HG03097 (cell line): ENCODE measurements around the gene ARHGEF16.

ENCODE experiments used
- ATAC-seq: cut with Tn5 transposase; IDR thresholded peaks from one replicate; pipeline ENCODE4 v1.9.1; 2021; ENCODE audit not compliant: unreplicated experiment, low FRiP score

Gene ARHGEF16

DNA sequence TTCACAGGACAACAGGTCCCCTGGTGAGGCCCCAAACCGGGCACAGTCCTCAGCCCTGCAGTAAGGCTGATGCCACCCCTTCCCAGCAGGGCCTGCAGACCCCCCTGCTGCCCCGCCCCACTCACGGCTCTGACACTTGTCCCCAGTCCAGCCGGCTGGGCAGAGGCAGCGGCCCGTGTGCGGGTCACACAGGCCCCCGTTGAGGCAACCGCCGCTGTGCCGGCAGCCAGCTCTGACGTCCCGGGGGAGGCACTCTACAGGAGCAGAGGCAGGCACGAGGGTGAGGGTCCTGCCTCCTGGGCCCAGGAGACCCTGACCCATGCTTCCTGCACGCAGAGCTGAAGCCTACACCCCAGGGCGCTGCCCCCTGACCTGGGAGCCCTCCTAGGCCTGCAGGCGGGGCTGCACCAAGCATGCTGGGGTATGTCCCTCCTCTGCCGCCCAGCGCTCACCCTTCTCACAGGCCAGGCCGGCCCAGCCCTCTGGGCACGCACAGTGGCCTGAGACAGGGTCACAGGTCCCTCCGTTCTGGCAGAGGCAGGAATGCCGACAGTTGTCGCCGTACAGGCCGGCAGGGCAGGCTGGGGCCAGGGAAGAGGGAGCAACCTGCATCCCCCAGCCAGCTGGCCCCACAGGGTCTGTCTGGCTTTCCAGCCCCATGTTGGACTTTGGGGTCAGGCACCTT is 43.9 kb downstream of the ARHGEF16 start:
- no peak for ATAC-seq

DNA sequence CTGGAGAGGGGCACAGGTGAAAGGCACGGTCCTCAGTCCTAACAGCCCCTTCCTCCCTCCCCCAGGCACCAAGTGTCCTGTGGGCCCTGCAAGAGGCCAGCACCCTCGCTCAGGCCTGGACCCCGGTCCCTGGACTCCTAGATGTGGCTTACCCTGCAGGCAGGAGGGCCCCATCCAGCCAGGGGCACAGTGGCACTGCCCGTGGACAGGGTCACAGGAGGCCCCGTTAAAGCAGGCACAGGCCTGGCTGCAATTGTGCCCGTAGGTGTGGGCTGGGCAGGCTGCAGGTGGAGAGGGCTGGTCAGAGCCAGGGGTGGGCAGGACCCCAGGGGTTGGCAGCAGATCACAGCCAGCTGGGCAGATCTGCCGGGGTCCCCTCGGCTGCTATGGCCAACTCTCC is 44.5 kb downstream of the ARHGEF16 start:
- no peak for ATAC-seq

DNA sequence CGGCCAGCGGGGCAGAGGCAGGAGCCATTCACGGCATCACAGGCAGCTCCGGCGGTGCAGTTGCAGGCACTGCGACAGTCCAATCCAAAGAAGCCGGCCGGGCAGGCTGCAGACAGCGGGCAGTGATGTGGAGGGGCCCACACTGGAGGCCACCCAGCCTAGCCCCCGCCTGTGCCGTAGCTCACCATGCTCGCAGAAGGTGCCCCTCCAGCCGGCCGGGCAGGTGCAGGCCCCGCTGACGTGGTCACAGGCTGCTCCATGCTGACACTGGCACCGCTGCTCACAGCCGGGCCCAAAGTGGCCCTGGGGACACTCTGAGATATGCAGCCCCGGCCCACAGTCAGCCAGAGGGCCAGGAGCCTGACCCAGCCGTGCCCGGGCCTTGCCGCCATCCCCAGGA is 45.1 kb downstream of the ARHGEF16 start:
- no peak for ATAC-seq

DNA sequence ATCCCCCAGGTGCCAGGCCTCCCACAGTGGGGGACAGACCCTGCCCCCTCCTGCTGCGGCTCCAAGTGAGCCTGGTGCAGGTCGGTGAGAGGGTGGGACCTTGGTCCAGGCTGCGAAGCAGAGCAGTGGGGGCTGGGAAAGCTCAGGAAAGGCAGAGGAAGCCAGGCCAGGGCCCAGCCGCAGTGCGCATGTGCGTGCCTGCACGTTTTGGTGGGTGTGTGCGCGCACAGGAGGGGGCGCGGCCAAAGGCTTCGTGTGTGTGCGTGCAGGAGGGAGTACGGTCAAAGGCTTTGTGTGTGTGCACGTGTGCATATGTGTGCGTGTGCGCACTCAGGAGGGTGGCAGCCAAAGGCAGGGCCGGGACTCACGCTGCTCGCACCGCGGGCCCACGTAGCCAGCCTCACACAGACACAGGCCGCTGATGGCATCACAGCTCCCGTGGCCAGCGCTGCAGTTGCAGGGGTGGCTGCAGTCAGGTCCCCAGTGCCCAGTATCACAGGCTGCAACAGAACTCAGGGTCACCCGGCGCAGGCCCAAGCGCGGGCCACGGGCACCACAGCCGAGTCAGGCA is 45.9 kb downstream of the ARHGEF16 start:
- ATAC-seq = no peak

DNA sequence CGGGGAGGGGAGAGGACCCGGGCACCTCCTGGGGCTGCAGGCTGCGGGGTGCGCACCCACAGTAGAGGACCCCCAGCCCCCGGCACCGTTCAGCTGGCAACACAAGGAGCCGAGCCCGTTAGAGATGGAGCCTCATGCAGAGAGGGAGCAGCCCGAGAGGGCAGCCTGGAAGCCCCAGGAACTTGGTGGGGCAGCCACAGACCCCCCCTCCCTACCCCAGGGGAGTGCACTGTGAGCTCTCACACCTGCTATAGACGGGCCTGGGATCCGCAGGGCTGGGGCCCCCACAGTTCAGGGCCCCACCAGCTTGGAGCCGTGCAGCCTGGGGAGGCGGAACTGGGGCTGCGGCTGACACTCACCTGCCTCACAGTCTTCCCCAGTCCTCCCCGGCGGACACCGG is 47.0 kb downstream of the ARHGEF16 start:
- no peak for ATAC-seq

DNA sequence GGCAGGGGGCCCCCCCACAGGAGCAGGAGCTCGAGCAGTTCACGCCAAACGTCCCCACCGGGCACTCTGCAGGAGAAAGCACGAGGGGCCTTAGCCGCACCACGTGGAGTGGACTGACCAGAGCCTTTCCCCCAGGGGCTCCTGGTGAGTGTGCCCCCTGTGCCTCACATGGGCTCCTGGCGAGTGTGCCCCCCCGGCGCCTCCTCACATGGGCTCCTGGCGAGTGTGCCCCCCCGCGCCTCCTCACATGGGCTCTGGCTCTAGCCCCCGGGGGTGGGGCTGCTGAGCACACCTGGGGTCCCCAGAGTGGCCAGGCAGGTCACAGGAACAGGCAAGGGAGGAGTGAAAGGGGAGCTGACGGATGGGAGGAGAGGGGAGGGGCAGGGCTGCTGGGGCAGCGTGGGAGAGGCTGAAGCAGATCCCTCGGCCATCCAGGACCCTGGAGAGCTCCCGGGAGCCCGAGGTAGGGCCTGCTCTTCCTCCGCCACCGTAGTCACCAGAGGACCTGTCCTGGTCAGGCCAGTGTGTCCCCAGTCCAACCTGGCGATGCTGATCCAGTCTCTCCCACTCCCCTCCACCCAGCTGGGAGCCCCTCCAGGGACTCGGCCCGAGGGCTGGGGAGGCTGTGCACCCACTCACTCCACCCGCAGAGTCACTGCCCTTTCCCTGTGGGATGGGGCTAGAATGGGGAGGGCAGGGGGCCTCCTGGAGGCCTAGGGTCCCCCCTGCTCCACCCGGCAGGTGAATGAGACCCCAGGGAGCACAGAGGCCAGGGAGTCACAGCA is 47.6 kb downstream of the ARHGEF16 start:
- no peak for ATAC-seq

DNA sequence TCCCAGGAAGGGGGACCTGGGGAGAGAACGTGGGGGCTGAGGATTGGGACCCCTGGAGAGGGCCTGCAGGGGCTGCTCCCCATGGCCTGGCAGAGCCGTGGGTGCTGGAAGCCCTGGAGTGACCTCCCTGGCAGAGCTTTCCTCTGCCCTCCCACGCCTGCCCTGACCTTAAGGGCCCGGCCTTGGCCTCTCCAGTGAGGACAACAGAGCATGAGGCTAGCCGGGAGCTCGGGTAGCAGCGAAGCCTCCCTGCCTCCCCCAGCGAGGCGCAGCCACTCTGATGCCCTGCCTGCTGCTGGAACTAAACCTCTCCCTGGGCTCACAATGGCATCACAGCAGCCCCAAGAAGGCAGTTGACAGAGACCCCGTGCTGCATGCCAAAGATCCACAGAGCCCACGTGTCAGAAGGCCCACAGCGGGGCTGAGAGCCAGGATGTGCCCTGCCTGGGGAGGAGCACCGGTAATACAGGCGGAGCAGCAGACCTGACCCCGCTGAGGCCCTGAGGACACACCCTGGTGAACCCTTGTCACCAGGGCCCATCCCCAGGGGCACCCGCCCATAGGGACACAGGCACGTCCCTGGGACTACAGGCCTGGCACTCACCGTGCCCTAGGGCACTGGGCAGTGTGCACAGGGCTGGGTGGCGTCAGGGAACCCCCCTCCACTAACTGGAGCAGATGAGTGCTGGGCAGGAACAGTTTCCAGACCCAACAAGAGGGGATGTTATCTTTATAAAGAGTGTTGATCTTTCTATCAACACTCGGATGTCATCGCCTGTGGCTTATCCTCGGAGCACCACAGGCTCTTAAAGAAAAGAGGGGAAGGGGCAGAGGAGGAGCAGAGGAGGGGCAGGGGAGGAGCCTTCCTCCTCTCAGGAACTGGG is 48.4 kb downstream of the ARHGEF16 start:
- no peak for ATAC-seq

DNA sequence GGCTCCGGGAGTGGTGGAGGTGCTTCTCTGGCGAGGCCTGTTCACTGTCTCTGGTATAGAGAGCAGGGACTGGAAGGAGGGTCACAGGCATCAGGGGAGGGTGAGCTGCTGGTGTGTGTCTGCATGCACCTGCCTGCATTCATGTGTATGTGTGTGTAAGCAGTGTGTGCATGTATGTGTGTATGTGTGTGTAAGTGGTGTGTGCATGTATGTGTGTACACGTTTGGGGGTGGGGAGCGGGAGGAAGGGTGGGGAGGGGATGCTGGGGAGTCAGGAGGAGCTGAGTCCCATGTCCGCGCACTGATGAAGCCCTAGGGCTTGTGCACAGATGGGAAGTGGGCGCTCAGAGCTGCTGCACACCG is 49.0 kb downstream of the ARHGEF16 start:
- no peak for ATAC-seq

DNA sequence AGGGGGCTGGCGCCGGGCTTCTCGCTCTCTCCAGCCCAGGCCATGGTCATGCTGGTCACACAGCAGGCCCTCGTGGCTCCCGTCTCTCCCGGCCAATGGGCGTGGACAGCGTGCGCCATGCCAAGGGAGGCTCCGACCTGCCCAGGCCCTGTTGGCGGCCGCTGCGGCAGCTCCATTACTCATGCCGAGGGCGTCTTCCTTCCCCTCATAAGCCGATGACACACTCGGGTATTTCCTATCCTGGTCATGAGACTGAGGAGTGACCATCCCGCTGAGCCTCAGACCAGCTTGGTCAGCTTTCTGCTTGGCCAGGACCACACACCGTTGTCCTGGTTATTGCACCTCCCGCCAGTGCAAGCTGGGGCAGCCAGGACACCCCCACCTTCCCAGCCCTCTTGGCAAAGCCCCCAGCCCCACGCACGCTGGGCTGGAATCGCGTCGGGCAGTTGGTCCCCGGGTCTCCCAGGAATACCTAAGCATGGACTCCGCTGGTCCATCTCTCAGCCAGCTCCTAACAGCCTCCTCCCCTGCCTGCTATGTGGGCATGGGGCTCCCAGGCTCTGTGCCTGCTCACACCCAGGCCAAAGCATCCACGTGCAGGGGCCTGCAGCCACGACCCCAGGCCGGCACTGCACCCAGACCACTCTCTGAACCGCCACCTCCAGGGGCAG is 49.8 kb downstream of the ARHGEF16 start:
- ATAC-seq = no peak

DNA sequence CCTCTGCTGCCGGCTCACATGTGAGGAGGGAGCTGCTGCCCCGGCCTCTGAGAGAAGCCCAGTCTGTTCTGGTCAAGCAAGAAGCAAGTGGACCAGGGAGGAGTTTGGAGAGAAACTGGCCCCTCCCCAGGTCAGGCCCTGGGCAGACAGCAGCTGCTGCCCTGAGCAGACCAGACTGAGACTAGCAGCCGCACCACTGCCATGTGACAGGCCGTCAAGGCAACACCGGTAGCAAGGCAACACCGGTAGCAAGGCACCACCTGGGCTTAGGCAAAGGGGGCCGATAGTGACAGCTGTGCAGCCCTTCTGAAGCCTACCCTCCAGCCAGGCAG is 50.3 kb downstream of the ARHGEF16 start:
- ATAC-seq = no peak

DNA sequence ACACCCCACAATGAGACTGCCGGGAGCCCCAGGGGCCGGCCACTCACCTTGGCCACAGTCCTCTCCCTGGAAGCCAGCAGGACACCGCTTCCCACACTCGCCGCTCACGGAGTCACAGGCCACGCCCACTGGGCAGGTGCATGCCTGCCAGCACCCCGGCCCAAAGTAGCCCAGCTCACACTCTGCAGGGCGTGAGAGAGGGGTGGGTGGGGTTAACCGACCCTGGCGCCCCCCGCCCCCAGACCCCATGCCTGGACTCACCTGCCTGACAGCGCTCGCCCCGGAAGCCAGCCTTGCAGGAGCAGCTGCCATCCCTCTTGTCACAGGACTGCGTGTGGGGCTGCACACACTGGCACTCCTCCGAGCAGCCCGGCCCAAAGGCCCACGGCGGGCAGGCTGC is 50.7 kb downstream of the ARHGEF16 start:
- no peak for ATAC-seq

DNA sequence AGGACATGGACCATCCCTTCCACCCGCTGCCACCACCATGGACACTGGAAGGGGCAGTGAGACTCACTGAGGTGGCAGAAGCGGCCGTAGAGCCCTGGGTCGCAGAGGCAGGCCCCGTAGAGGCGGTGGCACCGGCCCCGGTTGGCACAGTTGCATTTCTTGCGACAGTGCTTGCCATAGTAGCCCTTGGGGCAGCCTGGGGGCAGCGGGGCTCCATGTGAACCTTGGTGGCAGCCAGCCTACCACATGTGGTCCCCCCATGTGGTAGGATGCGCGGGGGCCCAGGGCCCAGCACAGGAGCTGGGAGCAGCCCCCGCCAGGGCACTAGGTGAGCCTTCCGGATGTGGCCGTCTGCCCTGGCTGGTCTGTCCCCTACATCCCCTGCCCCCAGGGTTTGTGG is 51.6 kb downstream of the ARHGEF16 start:
- ATAC-seq = no peak

DNA sequence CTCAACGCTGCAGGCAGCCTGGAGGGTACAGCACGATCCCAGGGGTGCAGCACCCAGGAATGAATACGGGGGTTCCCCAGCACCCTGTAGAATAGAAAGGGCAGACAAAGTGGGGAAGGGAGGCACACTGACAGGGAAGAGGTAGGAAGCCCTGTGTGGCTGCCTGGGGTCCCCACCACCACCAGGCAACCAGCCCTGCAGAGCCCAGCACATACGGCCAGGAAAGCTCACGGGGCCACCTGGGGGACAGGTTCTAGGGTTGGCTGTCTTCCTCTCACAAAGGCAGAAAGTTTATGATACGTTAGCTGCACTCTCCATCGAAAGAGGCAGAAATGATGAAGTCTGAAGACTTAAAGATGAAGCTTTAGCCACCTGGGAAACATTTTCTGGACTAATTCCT is 52.5 kb downstream of the ARHGEF16 start:
- no peak for ATAC-seq

DNA sequence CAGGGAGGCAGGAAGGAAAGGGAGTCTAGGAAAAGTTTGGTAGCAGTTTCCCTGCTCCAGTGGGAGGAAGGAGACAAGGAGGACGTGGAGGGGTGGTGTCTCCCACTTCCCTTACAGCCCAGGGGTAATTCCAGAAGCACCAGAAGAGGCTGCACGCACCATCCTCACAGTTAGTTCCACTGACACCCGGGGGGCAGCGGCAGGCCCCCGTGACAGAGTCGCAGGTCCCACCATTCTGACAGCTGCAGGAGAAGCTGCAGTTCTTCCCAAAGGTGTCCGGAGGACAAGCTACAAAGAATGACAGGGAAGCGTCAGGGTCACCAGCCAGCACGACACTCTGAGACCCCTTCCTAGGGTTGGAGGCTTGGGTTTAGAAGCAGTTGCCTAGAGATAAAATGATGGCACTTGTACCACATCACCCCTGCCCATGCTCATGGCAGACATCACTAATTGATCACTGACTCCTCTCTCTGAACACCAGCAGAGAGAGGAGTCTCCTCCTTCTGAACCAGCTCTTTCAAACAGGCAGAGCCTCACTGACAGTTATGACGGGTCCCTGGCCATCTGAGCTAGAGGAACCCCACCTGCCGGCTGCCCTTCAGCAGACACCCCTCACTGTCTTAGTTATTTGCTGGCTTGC is 53.3 kb downstream of the ARHGEF16 start:
- ATAC-seq = no peak

DNA sequence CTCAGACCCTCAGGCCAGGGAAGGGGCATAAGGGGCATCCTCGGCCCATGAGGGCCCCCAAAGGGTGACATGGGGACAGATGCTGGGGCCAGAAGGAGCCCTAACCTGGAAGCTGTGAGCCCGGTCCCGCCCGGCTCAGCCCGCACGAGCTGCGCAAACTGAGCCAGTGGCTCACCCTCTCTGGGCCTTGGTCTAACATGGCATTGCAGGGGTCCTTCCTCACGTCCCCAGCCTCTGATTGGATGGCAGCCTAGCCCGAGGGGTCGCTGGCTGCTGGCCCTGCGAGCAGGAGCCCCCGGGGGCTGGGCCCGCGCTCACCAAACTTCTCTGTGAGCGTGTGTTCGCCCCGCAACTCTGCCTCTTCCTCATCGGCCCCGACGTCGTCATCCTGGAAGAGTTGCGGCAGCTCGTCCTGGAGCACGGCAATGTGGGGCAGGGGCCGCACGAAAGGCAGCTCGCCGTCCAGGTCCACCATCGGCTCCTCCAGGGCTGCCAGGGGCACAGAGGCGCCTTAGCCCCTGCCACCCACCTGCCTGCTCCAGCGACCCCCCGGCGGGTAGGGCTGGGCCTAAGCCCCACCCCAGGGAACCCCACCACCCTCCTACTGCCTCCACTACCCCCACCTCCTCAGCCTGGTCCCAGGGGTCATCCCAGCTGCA is 54.4 kb downstream of the ARHGEF16 start:
- no peak for ATAC-seq

DNA sequence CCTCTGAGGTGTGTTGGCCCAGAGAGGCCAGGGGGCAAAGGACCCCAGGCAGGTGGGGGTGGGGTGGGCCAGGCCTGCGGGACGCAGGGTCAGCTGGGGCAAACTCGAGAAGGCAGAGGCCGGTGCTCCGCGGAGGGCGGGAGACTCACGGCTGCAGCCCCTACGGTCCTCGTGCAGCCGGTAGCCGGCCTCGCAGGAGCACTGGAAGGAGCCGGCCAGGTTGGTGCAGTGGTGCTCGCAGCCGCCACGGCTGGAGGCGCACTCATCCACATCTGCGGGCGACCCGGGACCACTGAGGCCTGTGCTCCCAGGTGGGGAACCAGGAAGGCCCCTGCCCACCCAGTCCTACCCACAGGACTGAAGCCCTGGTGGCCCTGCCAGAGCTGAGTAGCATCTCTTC is 55.3 kb downstream of the ARHGEF16 start:
- ATAC-seq = no peak

DNA sequence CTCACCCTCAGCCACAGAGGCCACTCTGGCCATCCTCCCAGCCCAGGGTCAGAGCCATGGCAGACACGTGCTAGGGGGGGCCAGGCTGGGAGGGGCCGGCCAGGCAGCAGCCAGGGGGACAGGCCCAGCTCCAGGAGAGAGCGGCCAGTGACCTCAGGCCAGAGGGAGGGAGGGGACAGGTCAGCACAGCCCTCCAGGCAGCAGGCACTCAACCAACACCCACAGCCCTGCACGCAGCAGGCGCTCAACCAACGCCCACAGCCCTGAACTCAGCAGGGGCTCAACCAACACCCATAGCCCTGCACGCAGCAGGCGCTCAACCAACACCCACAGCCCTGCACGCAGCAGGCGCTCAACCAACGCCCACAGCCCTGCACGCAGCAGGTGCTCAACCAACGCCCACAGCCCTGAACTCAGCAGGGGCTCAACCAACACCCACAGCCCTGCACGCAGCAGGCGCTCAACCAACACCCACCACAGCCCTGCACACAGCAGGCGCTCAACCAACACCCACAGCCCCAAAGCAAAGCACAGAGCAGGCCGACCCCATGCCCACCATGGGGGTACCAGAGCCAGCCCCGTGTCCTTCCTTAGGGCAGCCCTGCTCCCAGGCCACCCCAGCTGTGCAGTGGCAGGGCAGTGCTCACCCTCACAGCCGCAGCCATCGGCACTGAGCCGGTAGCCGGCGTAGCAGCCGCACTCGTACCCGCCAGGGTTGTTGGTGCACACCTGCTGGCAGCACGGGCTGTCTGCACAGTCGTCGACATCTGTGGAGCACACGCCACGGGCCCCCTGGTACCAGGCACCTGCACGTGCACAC is 55.9 kb downstream of the ARHGEF16 start:
- ATAC-seq = no peak

DNA sequence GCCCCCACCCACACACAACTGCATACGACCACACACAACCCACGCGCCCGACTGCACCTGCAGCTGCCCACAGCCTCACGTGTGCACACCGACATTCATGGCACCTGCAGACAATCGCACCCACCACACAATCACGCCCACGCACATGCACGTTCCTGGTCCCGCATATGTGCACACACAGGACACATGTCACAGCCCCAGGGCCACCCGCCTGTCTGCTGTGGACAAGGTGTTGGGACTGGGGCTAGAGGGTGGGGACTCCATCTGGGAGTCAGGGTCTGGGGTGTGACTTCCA is 56.4 kb downstream of the ARHGEF16 start:
- no peak for ATAC-seq

DNA sequence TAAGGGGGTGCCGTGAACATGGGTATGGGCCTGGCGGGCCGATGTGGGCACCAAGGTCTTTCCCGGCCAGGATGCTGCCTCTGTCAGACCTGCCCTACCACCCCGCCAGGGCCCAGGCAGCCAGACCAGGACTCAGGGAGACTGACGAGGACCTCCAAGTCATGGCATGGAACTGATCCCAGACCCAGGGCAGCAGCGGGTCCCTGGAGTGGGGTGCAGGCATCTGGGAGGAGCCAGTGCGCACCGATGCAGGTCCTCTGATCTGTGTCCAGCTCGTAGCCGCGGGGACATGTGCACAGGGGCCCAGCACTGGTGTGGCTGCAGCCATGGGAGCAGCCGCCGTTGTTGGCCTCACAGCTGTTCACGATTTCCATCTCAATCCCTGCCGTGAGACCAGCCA is 56.8 kb downstream of the ARHGEF16 start:
- ATAC-seq = no peak
